ENCODE data around the gene MS4A6E.

Gene MS4A6E

GRCh38 chr11:60336767-60337391 lies 9.8 kb downstream of the MS4A6E start:
- TF ChIP-seq CTCF (IDR thresholded peaks at IDR 0.05), result no peak
- H3K4me3 ChIP-seq, result no peak overlapping the region
- H3K27ac ChIP-seq, result peak overlapping the region in 1 of 2 donors; percentile 31
- no peak for DNase-seq (ENCODE audit: low spot score)

- DNase-seq (ENCODE audit: low spot score), result no peak
- no peak overlapping the region for H3K27ac ChIP-seq
- no peak for TF ChIP-seq CTCF (IDR thresholded peaks at IDR 0.05)
- no peak overlapping the region for H3K4me3 ChIP-seq
Observed at GRCh38 chr11:60338053-60338452, 11.0 kb downstream of the MS4A6E start.

GRCh38 chr11:60339356-60339755 lies 12.3 kb downstream of the MS4A6E start:
- no peak for TF ChIP-seq CTCF (IDR thresholded peaks at IDR 0.05)
- H3K4me3 ChIP-seq, result no peak overlapping the region

GRCh38 chr11:60343094-60343704 lies 16.1 kb downstream of the MS4A6E start:
- Histone ChIP-seq H3K27ac (no peak overlapping the region), H3K4me3 (no peak overlapping the region)
- no peak for DNase-seq (ENCODE audit: low spot score)
- TF ChIP-seq CTCF (IDR thresholded peaks at IDR 0.05), result no peak

More at GRCh38 chr11:60339356-60339755, 12.3 kb downstream of the MS4A6E start:
- DNase-seq (ENCODE audit: low spot score), result no peak
- no peak overlapping the region for H3K27ac ChIP-seq

- DNase-seq (ENCODE audit: low spot score), result no peak
- Histone ChIP-seq H3K27ac (no peak overlapping the region), H3K4me3 (no peak overlapping the region)
- TF ChIP-seq CTCF (IDR thresholded peaks at IDR 0.05), result no peak
Observed at GRCh38 chr11:60344146-60344545, 17.1 kb downstream of the MS4A6E start.

GRCh38 chr11:60345489-60345888 lies 18.4 kb downstream of the MS4A6E start:
- DNase-seq (ENCODE audit: low spot score), result no peak
- H3K4me3 ChIP-seq, result no peak overlapping the region

More at GRCh38 chr11:60345489-60345888, 18.4 kb downstream of the MS4A6E start:
- no peak for TF ChIP-seq CTCF (IDR thresholded peaks at IDR 0.05)
- H3K27ac ChIP-seq, result no peak overlapping the region
